G401.6 (cell line): ENCODE data around the gene TBC1D28.
"Not testable (repeated sequence)": the region's sequence is repeated elsewhere in the genome, so short reads cannot be mapped to it uniquely, and the experiment has no call there.

Source experiments
- FAIRE-seq: peaks from 2 replicates; lab custom pipeline; 2012; peaks lifted over from hg19 to GRCh38; lab: Jason Lieb, UNC

TBC1D28 gene

GRCh38 chr17:18613016-18613415, 31.2 kb downstream of the TBC1D28 start:
- not testable (repeated sequence) for FAIRE-seq

DNA sequence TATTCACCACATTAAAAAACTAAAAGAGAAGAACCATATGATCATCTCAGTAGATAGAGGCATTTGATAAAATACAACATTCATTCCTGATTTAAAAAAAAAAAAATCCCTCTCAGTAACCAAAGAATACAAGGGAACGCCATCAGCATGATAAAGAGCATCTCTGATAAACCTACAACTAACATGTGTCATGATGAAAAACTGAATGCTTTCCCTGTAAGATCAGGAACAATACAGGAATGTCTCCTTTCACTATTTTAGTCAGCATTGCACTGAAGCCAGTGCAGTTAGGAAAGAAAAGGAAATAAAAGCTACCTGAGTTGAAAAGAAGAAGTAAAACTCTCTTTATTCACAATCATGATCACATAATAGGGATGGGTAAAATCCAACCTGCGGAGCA, 51.1 kb downstream of the TBC1D28 start:
- FAIRE-seq, result not testable (repeated sequence)
